H9 (cell line): ENCODE results near the gene CST9L. TPM values are rescaled to one million over a fixed set of nuclear protein-coding genes. Genes with fewer than 3 reads are reported as not detected.

Experiments used
- DNase-seq: peaks from one replicate; pipeline ENCODE4 v3.0.0-alpha.2; 2017
- H2AFZ ChIP-seq: one replicate; pipeline ENCODE4 v1.6.1; 2013; ENCODE audit warnings: mild to moderate bottlenecking, low read length, control low read depth, moderate library complexity
- H2AK5ac ChIP-seq: 2 replicates; pipeline ENCODE4 v1.6.1; 2013; ENCODE audit warnings: low read length, control low read depth, mixed read lengths; ENCODE audit not compliant: insufficient read length
- H2BK120ac ChIP-seq: one replicate; pipeline ENCODE4 v1.6.1; 2013; ENCODE audit warnings: low read depth, mild to moderate bottlenecking, low read length, control low read depth, inconsistent platforms; ENCODE audit not compliant: poor library complexity, severe bottlenecking
- H2BK12ac ChIP-seq: 2 replicates; pipeline ENCODE4 v1.6.1; 2013; ENCODE audit warnings: low read length, control low read depth, mixed read lengths, low read depth; ENCODE audit not compliant: insufficient read length
- H2BK15ac ChIP-seq: 2 replicates; pipeline ENCODE4 v1.6.1; 2013; ENCODE audit warnings: low read depth, low read length, control low read depth
- H2BK20ac ChIP-seq: one replicate; pipeline ENCODE4 v1.6.1; 2013; ENCODE audit warnings: low read depth, mild to moderate bottlenecking, low read length, control low read depth, inconsistent platforms; ENCODE audit not compliant: poor library complexity, severe bottlenecking
- H2BK5ac ChIP-seq: 2 replicates; pipeline ENCODE4 v1.6.1; 2013; ENCODE audit warnings: low read length, control low read depth, mixed read lengths; ENCODE audit not compliant: insufficient read length
- H3K14ac ChIP-seq: 2 replicates; pipeline ENCODE4 v1.6.1; 2013; ENCODE audit warnings: low read length, control low read depth; ENCODE audit not compliant: insufficient read depth
- H3K18ac ChIP-seq: 2 replicates; pipeline ENCODE4 v1.6.1; 2013; ENCODE audit warnings: low read depth, mild to moderate bottlenecking, mixed read lengths, low read length, control low read depth; ENCODE audit not compliant: insufficient read length
- H3K23ac ChIP-seq: 2 replicates; pipeline ENCODE4 v1.6.1; 2013; ENCODE audit warnings: low read length, control low read depth, mixed read lengths, low read depth; ENCODE audit not compliant: insufficient read length
- H3K23me2 ChIP-seq: 2 replicates; pipeline ENCODE4 v1.6.1; 2013; ENCODE audit warnings: low read depth, mild to moderate bottlenecking, mixed read lengths, low read length, control low read depth; ENCODE audit not compliant: insufficient read length, poor library complexity, severe bottlenecking
- H3K27ac ChIP-seq: 2 replicates; pipeline ENCODE4 v1.5.1; 2013; ENCODE audit warnings: low read length, control low read depth, mixed read lengths, low read depth; ENCODE audit not compliant: insufficient read length
- H3K27me3 ChIP-seq: 2 replicates; pipeline ENCODE4 v1.6.1; 2013; ENCODE audit warnings: low read length, control low read depth, inconsistent platforms; ENCODE audit not compliant: insufficient read depth
- H3K4ac ChIP-seq: 2 replicates; pipeline ENCODE4 v1.6.1; 2013; ENCODE audit warnings: low read depth, mild to moderate bottlenecking, control low read depth, inconsistent platforms, low read length, moderate library complexity
- H3K4me1 ChIP-seq: 2 replicates; pipeline ENCODE4 v1.6.1; 2013; ENCODE audit warnings: low read length, control low read depth, inconsistent platforms; ENCODE audit not compliant: insufficient read depth
- H3K4me2 ChIP-seq: 2 replicates; pipeline ENCODE4 v1.6.1; 2013; ENCODE audit warnings: low read length, control low read depth, mixed read lengths; ENCODE audit not compliant: insufficient read length, insufficient read depth
- H3K56ac ChIP-seq: 2 replicates; pipeline ENCODE4 v1.6.1; 2013; ENCODE audit warnings: low read depth, mild to moderate bottlenecking, mixed read lengths, low read length, control low read depth; ENCODE audit not compliant: insufficient read length
- H3K79me1 ChIP-seq: 2 replicates; pipeline ENCODE4 v1.6.1; 2013; ENCODE audit warnings: low read depth, mild to moderate bottlenecking, moderate library complexity, low read length, control low read depth, inconsistent platforms; ENCODE audit not compliant: insufficient read depth, poor library complexity, severe bottlenecking
- H3K79me2 ChIP-seq: 2 replicates; pipeline ENCODE4 v1.6.1; 2013; ENCODE audit warnings: low read length, control low read depth, inconsistent platforms; ENCODE audit not compliant: insufficient read depth
- H3K9ac ChIP-seq: 2 replicates; pipeline ENCODE4 v1.6.1; 2013; ENCODE audit warnings: low read length, control low read depth, mixed read lengths; ENCODE audit not compliant: insufficient read length; ENCODE audit errors: extremely low read depth
- H3K9me3 ChIP-seq: one replicate; pipeline ENCODE4 v1.6.1; 2013; ENCODE audit warnings: low read depth, low read length, inconsistent platforms; ENCODE audit not compliant: control insufficient read depth
- H3T11ph ChIP-seq: one replicate; pipeline ENCODE4 v1.6.1; 2013; ENCODE audit warnings: mild to moderate bottlenecking, low read length, control low read depth, inconsistent platforms
- H4K20me1 ChIP-seq: one replicate; pipeline ENCODE4 v1.6.1; 2013; ENCODE audit not compliant: control insufficient read depth, insufficient read length, insufficient read depth
- H4K5ac ChIP-seq: 2 replicates; pipeline ENCODE4 v1.6.1; 2013; ENCODE audit warnings: low read depth, mild to moderate bottlenecking, mixed read lengths, low read length, control low read depth; ENCODE audit not compliant: insufficient read length
- H4K8ac ChIP-seq: replicated peaks from 2 replicates; pipeline ENCODE4 v1.6.1; 2013; ENCODE audit warnings: low read length, control low read depth, mixed read lengths, low read depth; ENCODE audit not compliant: insufficient read length
- H4K91ac ChIP-seq: 2 replicates; pipeline ENCODE4 v1.6.1; 2013; ENCODE audit warnings: low read depth, mild to moderate bottlenecking, moderate library complexity, mixed read lengths, low read length, control low read depth; ENCODE audit not compliant: insufficient read length
- H3K27ac Mint-ChIP-seq, 3 experiments: 2 replicates in 2 of 3; 3 replicates in 1 of 3; pipeline ENCODE4 v1.8.0; 2020 to 2021; ENCODE audit warnings: mixed read lengths in 3 of 3, mild to moderate bottlenecking in 1 of 3, moderate library complexity in 1 of 3
- H3K27me3 Mint-ChIP-seq: 2 replicates; pipeline ENCODE4 v1.8.0; 2021; ENCODE audit warnings: low read depth, mild to moderate bottlenecking, moderate library complexity, mixed read lengths
- H3K36me3 Mint-ChIP-seq, 3 experiments: 2 replicates in 2 of 3; 3 replicates in 1 of 3; pipeline ENCODE4 v1.8.0; 2020 to 2021; ENCODE audit warnings: low read depth in 3 of 3, mixed read lengths in 3 of 3; ENCODE audit not compliant: insufficient read depth in 1 of 3
- H3K4me1 Mint-ChIP-seq, 2 experiments: 2 replicates each; pipeline ENCODE4 v1.8.0; 2020; ENCODE audit warnings: mixed read lengths in 2 of 2
- H3K4me3 Mint-ChIP-seq, 2 experiments: 2 replicates in 1 of 2; 3 replicates in 1 of 2; pipeline ENCODE4 v1.8.0; 2020 to 2021; ENCODE audit warnings: mild to moderate bottlenecking in 2 of 2, mixed read lengths in 2 of 2, moderate library complexity in 1 of 2
- H3K9me3 Mint-ChIP-seq, 2 experiments: 2 replicates in 1 of 2; 3 replicates in 1 of 2; pipeline ENCODE4 v1.8.0; 2020; ENCODE audit warnings: mild to moderate bottlenecking in 2 of 2, mixed read lengths in 2 of 2, moderate library complexity in 1 of 2
- WGBS: extraction: QIAGEN DNeasy Blood & Tissue Kit; methylation state at CpG from one replicate; pipeline ENCODE4 v1.1.7; 2013; ENCODE audit warnings: missing lambda C conversion rate, low lambda C conversion rate, mixed read lengths; ENCODE audit not compliant: insufficient read length; ENCODE audit errors: extremely low coverage; 5-methylcytosine and 5-hydroxymethylcytosine counted together
- total RNA-seq: library from RNA; stranded (reverse); gene quantifications from 2 replicates; pipeline ENCODE4 v1.2.1, GENCODE V29; 2021
- TF ChIP-seq, protein P1 (sequence below): fragments of 200-600 bp; sonication (generic); conservative IDR thresholded peaks from 3 replicates; pipeline ENCODE4 v1.8.0; 2021; ENCODE audit warnings: antibody characterized with exemption, mild to moderate bottlenecking

CST9L gene
- total RNA-seq, 1 experiment from 2014 or later, result not detected

DNA sequence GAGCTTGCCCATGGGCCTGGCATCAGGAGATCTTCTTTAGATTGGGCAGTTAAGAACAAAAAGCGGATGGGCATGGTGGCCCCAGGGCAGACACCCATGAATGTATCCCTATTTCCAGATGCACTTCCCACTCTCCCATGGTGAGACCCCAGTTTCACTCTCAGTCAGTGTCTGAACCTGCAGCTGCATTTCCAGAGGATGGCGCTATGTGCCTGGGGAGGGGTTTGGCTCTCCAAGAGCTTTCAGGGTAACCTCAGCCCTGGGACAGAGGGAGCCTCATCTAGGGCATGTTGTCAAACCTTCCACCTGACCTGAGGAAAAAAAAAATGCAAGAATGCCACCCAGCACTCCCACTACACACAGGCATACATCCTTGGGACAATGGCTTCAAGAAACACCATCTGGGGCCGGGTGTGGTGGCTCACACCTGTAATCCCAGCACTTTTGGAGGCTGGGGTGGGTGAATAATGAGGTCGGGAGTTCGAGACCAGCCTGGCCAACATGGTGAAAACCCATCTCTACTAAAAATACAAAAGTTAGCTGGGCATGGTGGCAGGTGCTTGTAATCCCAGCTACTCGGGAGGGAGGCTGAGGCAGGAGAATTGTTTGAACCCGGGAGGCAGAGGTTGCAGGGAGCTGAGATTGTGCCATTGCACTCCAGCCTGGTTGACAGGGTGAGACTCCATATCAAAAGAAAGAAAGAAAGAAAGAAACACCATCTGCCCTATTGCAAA lies 1.9 kb downstream of the CST9L start:
- peaks cover 10% of the 10 kb centered on the region for H3K27me3 Mint-ChIP-seq
- Histone ChIP-seq H3K23me2 (no peaks in the 10 kb centered on the region), H4K5ac (no peak overlapping the region), H2AK5ac (no peak overlapping the region), H3K56ac (no peak overlapping the region), H2BK20ac (no peak overlapping the region), H3K18ac (no peak overlapping the region), H3K23ac (no peak overlapping the region), H4K20me1 (no peaks in the 10 kb centered on the region), H3K27ac (no peak overlapping the region), H3K79me1 (no peaks in the 10 kb centered on the region), H4K91ac (no peak overlapping the region), H3K4me1 (no peaks in the 10 kb centered on the region), H3K79me2 (no peaks in the 10 kb centered on the region), H3K4me2 (no peak overlapping the region), H3T11ph (no peak overlapping the region), H3K27me3 (no peaks in the 10 kb centered on the region), H2BK15ac (no peak overlapping the region), H2BK5ac (no peak overlapping the region), H3K9me3 (peaks cover 11% of the 10 kb centered on the region), H4K8ac (no peak overlapping the region), H2BK12ac (no peak overlapping the region), H2AFZ (no peak overlapping the region), H3K4ac (no peak overlapping the region), H2BK120ac (no peak overlapping the region), H3K14ac (no peak overlapping the region), H3K9ac (no peak overlapping the region)
- TF ChIP-seq, protein P1, sequence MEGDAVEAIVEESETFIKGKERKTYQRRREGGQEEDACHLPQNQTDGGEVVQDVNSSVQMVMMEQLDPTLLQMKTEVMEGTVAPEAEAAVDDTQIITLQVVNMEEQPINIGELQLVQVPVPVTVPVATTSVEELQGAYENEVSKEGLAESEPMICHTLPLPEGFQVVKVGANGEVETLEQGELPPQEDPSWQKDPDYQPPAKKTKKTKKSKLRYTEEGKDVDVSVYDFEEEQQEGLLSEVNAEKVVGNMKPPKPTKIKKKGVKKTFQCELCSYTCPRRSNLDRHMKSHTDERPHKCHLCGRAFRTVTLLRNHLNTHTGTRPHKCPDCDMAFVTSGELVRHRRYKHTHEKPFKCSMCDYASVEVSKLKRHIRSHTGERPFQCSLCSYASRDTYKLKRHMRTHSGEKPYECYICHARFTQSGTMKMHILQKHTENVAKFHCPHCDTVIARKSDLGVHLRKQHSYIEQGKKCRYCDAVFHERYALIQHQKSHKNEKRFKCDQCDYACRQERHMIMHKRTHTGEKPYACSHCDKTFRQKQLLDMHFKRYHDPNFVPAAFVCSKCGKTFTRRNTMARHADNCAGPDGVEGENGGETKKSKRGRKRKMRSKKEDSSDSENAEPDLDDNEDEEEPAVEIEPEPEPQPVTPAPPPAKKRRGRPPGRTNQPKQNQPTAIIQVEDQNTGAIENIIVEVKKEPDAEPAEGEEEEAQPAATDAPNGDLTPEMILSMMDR, result 0 out of 3 replicates have a peak, but pooled peaks have one; percentile 28
- peak overlapping the region in 1 of 3 experiments; percentile 16; a peak in 1 of 7 replicates for H3K27ac Mint-ChIP-seq
- peaks cover 2 to 17% (median 5%) of the 10 kb centered on the region in 3 experiments; a peak in 4 of 7 replicates for H3K36me3 Mint-ChIP-seq
- peaks cover 18 to 19% of the 10 kb centered on the region in 2 experiments for H3K9me3 Mint-ChIP-seq
- no CpG with 5 or more reads among the region's 7 CpGs for WGBS
- DNase-seq, result peak; percentile 26
- H3K4me1 Mint-ChIP-seq, result no peaks in the 10 kb centered on the region
- no peak overlapping the region; a peak in 1 of 5 replicates for H3K4me3 Mint-ChIP-seq
